ENCODE measurements around the gene RHOBTB1. TPM values are rescaled to one million over a fixed set of nuclear protein-coding genes. Genes with fewer than 3 reads are reported as not detected.
A peak's percentile ranks its signal among the peaks of the same experiment; 100 is the strongest.

RHOBTB1 gene
- total RNA-seq, 2 experiments from 2014 or later, result not detected

GRCh38 chr10:60943316-60944057, 498 bp downstream of the RHOBTB1 start:
- Mint-ChIP-seq H3K4me1 (ENCODE audit: low read depth) (peaks cover 18% of the 10 kb centered on the region), H3K27me3 (peaks cover 83% of the 10 kb centered on the region), H3K27ac (no peak overlapping the region), H3K4me3 (peak overlapping the region; percentile 71), H3K9me3 (no peaks in the 10 kb centered on the region), H3K36me3 (ENCODE audit: low read depth) (no peaks in the 10 kb centered on the region)
- H3K36me3 ChIP-seq (ENCODE audit: insufficient read depth, low read length), result no peaks in the 10 kb centered on the region
- peaks cover 20 to 40% of the 10 kb centered on the region in 2 experiments for H3K27me3 ChIP-seq (ENCODE audit: control insufficient read depth in 1 of 2, insufficient read depth in 2 of 2, low read length in 2 of 2)
- intact Hi-C loops (cut with DNase I, micrococcal nuclease), result no loop called here
- H3K27ac ChIP-seq (ENCODE audit: low read depth in 1 of 2, low read length in 2 of 2), result no peak overlapping the region
- CTCF ChIA-PET, result interaction anchor here (0.6 kb wide), 1 partner anchor 134 kb away, joined by 3 read pairs; no protein-coding TSS in a partner anchor
- TF ChIP-seq, protein P1, sequence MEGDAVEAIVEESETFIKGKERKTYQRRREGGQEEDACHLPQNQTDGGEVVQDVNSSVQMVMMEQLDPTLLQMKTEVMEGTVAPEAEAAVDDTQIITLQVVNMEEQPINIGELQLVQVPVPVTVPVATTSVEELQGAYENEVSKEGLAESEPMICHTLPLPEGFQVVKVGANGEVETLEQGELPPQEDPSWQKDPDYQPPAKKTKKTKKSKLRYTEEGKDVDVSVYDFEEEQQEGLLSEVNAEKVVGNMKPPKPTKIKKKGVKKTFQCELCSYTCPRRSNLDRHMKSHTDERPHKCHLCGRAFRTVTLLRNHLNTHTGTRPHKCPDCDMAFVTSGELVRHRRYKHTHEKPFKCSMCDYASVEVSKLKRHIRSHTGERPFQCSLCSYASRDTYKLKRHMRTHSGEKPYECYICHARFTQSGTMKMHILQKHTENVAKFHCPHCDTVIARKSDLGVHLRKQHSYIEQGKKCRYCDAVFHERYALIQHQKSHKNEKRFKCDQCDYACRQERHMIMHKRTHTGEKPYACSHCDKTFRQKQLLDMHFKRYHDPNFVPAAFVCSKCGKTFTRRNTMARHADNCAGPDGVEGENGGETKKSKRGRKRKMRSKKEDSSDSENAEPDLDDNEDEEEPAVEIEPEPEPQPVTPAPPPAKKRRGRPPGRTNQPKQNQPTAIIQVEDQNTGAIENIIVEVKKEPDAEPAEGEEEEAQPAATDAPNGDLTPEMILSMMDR (IDR thresholded peaks at IDR 0.05), result no peak
- ATAC-seq (ENCODE audit: poor library complexity), result peak; percentile 60
- peaks cover 17% of the 10 kb centered on the region for H3K4me1 ChIP-seq (ENCODE audit: insufficient read depth, low read length)
- peak in 3 of 14 experiments; percentile 6 to 18 (median 12) for DNase-seq
- H3K4me3 ChIP-seq (ENCODE audit: low read length), result peak overlapping the region; percentile 45
- peaks cover 0 to 16% of the 10 kb centered on the region in 2 experiments for H3K9me3 ChIP-seq (ENCODE audit: control insufficient read depth in 1 of 2, insufficient read depth in 1 of 2, low read length in 2 of 2)
- POLR2A ChIA-PET, result no interaction called here

DNA sequence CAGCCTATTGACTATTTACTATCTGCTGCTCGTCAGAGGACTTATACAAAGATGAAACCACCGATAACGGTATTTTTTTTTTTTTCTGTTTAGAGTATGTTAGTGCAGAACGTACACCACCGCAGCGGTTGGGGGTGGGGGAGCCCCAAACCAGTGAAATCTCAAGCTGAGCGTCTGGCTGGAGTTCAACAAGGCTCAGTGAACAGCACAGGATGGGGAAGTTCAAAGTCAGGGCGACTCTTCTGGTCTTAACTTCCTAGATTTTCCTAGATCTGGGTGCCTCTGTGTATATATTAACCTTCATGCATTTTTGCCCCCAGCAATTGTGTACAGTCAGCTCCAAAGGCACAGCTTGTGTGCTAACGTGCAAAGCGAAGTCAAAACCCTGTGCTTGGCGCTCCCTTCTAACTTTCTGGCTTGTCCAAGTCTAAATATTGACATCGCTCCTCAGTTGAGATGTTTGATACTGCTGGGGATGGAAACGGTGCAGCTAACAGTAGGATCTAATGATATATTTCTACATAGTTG, 1.1 kb downstream of the RHOBTB1 start:
- Mint-ChIP-seq H3K27ac (no peak overlapping the region), H3K9me3 (no peaks in the 10 kb centered on the region), H3K4me3 (peak overlapping the region; percentile 71), H3K36me3 (ENCODE audit: low read depth) (no peaks in the 10 kb centered on the region), H3K27me3 (peaks cover 76% of the 10 kb centered on the region), H3K4me1 (ENCODE audit: low read depth) (peaks cover 18% of the 10 kb centered on the region)
- peaks cover 17% of the 10 kb centered on the region for H3K4me1 ChIP-seq (ENCODE audit: insufficient read depth, low read length)
- intact Hi-C loops (cut with DNase I, micrococcal nuclease), result no loop called here
- TF ChIP-seq, protein P1 (IDR thresholded peaks at IDR 0.05), result no peak
- DNase-seq, result peak in 3 of 14 experiments; percentile 18 to 39 (median 34)
- POLR2A ChIA-PET, result no interaction called here
- H3K4me3 ChIP-seq (ENCODE audit: low read length), result peak overlapping the region; percentile 45
- peaks cover 20 to 40% of the 10 kb centered on the region in 2 experiments for H3K27me3 ChIP-seq (ENCODE audit: control insufficient read depth in 1 of 2, insufficient read depth in 2 of 2, low read length in 2 of 2)
- H3K36me3 ChIP-seq (ENCODE audit: insufficient read depth, low read length), result no peaks in the 10 kb centered on the region
- CTCF ChIA-PET, result interaction anchor here (0.6 kb wide), 1 partner anchor 133 kb away, joined by 3 read pairs; no protein-coding TSS in a partner anchor
- H3K9me3 ChIP-seq (ENCODE audit: control insufficient read depth in 1 of 2, insufficient read depth in 1 of 2, low read length in 2 of 2), result peaks cover 0 to 16% of the 10 kb centered on the region in 2 experiments
- H3K27ac ChIP-seq (ENCODE audit: low read depth in 1 of 2, low read length in 2 of 2), result no peak overlapping the region
- peak; percentile 39 for ATAC-seq (ENCODE audit: poor library complexity)

DNA sequence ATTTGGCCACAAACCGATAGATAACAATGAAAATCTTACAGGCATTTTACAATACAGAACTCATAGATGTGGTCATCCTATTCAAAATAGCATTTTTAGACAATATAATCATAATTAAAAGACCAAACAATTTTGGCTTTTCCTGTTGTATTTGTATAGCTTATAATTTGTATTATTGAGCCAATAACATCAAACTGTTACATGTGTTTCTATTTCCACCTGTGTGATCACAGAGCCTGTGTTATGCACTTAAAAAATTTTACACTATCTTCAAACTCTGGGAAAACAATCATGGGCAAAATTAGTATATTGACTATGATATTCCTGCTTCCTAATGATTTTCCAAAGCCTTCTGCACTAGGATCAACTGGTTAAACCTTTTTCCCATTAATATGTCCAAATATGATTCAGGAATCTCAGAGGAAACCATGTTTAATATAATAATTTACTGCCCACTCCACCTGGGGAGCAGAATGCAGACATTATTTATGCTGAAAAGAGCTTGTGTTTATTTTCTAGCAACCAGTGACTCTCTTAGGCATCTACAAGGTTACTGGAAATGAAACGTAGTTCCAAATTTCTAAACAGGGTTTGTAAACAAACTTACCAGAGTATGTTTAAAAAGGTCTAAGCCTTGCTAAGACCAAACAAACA, 1.7 kb downstream of the RHOBTB1 start:
- Histone ChIP-seq H3K36me3 (ENCODE audit: insufficient read depth, low read length) (no peaks in the 10 kb centered on the region), H3K4me1 (ENCODE audit: insufficient read depth, low read length) (peaks cover 17% of the 10 kb centered on the region), H3K9me3 (ENCODE audit: control insufficient read depth in 1 of 2, insufficient read depth in 1 of 2, low read length in 2 of 2) (peaks cover 0 to 16% of the 10 kb centered on the region in 2 experiments), H3K4me3 (ENCODE audit: low read length) (no peak overlapping the region), H3K27me3 (ENCODE audit: control insufficient read depth in 1 of 2, insufficient read depth in 2 of 2, low read length in 2 of 2) (peaks cover 20 to 40% of the 10 kb centered on the region in 2 experiments), H3K27ac (ENCODE audit: low read depth in 1 of 2, low read length in 2 of 2) (no peak overlapping the region)
- no peaks in the 10 kb centered on the region for H3K36me3 Mint-ChIP-seq (ENCODE audit: low read depth)
- ATAC-seq (ENCODE audit: poor library complexity) (no peak), DNase-seq (no peak)
- no peaks in the 10 kb centered on the region for H3K9me3 Mint-ChIP-seq
- H3K4me3 Mint-ChIP-seq, result peak overlapping the region; percentile 71
- CTCF ChIA-PET, result no interaction called here
- intact Hi-C loops (cut with DNase I, micrococcal nuclease), result no loop called here
- no peak overlapping the region for H3K27ac Mint-ChIP-seq
- H3K27me3 Mint-ChIP-seq, result peaks cover 70% of the 10 kb centered on the region
- H3K4me1 Mint-ChIP-seq (ENCODE audit: low read depth), result peaks cover 18% of the 10 kb centered on the region
- TF ChIP-seq, protein P1 (IDR thresholded peaks at IDR 0.05), result no peak
- POLR2A ChIA-PET, result no interaction called here

Data from CD4-positive, alpha-beta T cell (primary cell).